ENCODE data around the gene RTN4RL2.
"Not testable (repeated sequence)": the region's sequence is repeated elsewhere in the genome, so short reads cannot be mapped to it uniquely, and the experiment has no call there.

The RTN4RL2 gene

DNA sequence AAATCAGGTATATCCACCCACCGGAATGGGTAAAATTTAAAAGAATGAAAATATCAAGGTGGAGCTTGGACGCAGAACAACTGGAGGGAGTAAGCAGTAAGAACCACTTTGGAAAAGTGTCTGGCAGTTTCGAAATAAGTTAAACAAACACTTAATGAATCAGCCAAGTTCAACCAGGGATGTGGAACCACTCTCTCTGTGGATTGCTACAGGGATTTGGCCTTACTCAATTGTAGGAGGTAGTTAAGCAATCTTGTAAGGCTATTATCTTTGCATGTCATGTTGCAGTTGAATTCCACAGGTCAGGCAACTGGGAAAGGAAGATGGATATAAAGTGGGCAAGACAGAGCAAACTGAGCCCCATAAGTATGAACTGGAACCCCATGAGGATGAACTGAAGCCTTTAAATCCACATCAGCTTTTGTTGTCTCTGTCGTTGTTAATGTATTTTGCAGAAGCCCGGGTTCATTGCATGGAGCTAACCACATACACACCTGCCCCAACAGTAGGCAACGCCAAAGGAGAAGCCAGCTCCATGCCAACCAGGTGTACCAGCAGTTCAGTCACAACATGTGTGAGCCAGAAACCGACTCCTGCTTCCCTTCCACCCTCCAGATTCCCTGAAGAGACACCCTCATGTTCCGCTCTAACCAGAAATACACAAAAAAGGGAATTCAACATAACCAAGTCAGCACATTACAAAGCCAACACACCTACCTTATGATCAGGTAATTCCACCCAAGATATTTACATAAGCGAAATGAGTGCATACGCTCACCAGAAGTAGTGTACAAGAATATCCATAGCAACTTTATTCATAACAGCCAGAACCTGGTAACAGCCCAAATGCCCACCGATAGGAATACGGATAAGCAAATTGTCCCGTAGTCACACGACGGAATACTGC is 25.4 kb upstream of the RTN4RL2 start:
- FAIRE-seq = no peak

DNA sequence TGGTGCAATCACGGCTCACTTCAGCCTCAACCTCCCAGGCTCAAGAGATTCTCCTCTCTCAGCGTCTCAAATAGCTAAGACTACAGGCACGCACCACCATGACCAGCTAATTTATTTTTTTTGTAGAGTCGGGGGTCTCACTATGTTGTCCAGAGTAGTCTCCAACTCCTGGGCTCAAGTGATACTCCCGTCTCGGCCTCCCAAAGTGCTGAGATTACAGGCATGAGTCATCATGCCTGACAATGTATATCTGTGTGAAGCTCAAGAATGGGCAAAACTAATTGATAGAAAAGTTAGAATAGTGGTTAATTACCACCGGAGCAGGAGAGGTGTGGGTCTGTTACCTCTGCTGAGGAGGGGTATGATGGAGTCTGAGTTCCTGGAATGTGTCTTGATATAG is 24.3 kb upstream of the RTN4RL2 start:
- no peak for FAIRE-seq

DNA sequence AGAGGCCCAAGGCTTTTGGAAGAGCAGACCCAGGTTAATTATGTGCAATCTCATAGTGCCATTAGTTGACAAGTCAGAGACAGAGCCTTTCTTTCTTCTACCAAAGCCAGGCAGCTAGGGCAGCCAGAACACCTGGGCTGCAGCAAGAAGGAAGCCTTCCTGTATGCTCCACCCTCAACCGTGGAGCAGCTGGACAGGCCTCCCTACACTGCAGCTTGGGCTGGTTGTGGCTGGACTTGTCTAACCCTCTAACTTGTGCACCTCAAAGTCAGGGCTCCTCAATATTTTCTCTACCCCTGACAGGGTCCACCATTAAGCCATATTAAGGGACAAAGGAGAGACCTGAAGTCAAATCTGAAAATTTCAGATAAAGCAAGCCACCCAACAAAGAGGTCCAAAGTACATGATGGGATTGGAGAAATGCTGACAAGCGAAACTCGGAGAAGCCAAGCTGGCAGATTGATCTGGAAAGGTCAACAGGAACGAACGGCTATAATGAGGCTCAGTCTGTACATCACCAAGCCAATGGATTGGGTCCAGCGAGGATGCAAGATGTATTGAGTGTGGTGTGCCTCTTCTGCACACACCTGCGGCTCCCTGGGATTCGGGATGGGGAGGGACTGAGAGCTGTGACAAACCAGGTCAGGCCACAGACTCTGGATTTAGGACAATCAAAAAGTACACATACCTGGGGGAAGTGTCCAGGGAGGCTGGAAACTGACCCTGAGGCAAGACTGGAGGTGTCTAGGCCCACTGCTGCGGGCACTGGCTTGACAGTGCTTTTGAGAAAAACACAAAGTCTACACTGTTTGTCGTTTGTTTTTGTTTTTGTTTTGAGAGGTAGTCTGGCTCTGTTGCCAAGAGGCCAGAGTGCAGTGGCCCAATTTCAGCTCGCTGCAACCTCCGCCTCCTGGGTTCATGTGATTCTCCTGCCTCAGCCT is 21.7 kb upstream of the RTN4RL2 start:
- FAIRE-seq = no peak

DNA sequence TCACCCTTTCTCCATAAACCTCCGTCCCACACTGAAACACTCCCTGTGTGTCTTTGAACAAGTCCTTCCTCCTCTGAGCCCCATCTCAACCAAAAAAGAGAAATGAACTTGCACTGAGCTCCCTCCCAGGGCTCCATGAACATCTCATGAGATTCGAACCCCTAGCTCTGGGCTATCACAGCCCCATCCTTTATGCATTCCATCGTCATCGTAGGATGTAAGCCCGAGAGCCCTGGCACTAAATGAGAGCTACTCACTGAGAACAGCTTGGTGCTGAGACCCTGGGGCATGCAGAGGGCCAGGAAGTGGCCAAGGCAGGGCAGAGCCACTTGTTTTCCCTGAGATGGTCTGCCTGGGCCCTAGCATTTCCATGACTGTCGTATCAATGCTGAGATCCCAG is 20.5 kb upstream of the RTN4RL2 start:
- no peak for FAIRE-seq

DNA sequence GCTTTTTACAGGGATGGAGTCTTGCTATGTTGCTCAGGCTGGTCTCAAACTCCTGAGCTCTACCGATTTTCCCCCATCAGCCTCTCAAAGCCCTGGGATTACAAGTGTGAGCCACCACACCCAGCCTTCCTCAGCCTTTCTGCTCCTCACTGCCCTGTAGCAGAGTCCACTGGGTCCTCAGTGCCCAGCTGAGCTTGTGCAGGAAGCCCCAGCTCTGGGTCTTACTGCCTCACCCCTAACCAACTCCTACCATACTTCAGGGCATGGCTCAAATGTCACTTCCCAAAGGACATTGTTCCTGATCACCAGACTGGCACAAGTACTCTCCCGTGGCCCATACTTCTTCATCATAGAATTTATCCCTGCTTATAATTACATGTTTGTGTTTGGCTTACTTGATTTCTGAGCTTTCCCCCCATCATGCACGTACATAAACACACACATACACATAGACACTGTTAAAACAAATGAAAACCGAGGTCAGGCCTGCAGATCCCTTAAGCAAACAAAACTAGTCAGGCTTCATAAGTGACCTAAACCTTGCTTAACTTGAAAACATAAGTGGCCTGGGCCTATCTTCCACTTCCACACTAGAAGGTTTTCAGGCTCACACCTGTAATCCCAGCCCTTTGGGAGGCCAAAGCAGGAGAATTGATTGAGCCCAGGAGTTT is 19.4 kb upstream of the RTN4RL2 start:
- no peak for FAIRE-seq

DNA sequence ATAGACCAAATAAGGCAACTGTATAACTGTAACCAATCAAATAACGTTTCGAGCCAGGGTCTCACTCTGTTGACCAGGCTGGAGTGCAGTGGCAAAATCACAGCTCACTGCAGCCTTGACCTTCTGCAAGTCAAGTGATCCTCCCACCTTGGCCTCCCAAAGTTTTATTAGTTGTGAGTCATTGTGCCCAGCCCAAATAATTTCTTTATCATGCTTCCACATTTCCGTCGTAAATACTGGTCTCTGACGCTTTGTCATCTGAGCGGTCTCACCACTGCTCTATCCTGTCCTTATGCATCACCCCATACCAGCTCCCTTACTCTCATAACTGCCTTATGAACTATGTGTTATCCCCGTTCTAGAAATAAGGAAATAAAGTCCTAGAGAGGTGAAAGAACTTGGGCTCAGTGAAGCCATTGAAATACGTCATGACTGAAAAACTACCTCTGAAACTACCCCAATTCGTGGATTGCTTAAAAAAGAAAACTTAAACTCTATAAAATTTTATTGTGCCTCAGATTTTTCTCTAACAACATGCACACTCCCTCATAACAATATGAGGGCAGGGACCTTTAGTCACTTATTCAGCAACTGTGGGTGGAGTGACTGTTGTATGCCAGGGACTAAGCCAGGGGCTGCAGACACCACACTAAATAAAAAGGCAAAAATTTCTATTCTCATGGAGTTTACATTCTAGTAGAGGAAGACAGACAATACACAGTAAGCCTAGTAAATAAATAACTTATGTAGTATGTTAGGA is 15.8 kb upstream of the RTN4RL2 start:
- FAIRE-seq = no peak

DNA sequence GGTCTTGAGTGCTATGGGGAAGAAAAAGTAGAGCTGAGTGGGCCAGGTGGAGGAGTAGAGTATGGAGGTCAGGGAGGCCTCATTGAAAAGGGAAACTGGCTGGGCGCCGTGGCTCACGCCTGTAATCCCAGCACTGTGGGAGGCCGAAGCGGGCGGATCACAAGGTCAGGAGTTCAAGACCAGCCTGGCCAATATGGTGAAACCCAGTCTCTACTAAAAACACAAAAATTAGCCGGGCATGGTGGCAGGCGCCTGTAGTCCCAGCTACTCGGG is 15.3 kb upstream of the RTN4RL2 start:
- not testable (repeated sequence) for FAIRE-seq

DNA sequence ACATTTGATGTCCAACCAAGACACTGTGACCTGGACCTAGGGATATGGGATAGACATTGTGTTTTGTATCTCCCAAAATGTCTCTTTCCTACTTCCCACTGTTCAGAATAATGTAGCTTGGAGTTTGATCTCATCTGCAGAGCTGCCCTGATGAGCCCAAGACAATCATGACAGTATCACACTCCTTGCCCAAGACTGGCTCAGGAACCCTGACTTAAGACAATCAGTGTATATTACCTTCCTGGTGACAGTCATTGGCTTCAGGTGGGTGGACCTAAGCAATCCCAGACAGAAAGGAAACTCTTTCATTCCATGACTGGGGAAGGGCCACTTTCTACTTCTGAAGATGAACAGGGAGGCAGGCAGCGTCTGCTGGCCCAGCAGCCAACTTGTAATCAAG is 14.3 kb upstream of the RTN4RL2 start:
- no peak for FAIRE-seq

DNA sequence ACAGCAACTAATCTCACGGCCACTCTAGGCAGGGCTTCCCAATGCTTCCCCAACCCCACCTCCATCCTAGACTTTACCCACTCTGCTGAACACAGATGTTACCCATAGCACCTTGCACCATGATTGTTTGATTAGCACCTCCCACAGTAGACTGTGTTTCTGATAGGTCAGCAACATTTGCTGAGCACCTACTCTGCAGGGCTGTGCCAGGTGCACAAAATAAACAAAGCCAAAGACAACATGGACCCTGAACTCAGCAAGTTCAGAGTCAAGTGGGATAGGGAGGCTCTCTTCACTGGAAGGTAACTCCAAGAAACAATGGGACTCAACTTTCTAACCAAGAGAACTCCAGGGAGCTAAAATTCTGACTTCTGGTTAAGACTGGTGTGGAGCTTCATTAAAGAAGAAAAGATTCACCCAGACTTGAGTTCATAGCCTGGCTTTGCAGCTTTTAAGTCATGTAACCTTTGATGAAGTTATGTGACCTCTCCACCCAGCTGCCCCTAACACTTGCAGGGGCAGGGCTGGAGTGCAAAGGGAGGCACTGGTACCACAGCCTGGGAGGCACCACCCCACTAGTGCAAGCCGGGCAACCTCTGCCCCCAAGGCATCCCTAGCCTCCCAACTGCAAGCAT is 6.7 kb upstream of the RTN4RL2 start:
- FAIRE-seq = no peak

DNA sequence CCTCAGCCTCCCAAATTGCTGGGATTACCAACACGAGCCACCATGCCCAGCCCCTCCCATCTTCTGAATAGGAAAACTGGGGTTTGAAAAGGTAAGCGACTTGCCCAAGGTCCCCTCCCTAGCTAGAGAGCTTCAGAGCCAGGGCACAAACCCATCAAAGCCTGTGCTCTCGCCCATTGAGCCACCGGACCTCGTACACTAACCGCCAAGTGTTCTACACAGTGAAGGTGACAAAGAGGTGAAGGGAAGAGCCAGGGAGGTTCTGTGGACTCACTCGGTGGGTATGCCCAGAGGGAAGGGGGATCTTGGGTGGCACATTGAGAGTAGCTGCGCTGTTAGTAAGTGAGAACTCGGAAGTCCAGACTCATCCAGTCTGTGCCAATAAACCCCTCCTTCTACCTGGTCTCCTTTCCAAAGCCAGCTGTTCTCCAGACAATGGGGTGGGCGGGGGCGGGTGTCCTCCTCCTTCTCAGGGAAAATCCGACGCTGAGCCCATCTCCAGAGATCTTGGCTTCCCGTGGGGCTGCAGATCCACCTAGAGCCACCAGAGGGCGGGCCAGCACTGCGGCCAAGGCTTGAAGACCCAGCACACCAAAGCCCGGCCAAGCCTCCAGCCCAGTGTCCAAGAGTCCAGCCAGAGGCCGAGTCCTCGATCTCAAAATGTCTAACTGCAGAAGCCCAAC is 3.2 kb upstream of the RTN4RL2 start:
- no peak for FAIRE-seq

DNA sequence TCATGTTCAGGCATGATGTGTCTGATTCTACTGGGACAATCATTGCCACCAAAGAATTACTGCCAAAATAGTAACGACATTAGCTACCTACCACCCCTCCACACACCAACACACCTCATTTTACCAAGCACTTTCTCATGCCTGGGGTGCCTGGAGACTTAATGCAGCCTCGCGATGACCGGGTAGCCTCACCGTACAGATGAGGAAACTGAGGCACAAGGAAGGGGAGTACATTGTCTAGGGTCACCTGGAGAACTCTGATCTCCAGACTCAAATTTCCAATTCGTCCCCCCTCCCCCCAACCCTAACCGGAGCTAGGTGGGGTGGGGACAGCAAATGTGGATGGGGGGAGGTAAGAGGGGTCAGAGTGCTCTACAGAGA is 2.7 kb upstream of the RTN4RL2 start:
- FAIRE-seq = no peak

DNA sequence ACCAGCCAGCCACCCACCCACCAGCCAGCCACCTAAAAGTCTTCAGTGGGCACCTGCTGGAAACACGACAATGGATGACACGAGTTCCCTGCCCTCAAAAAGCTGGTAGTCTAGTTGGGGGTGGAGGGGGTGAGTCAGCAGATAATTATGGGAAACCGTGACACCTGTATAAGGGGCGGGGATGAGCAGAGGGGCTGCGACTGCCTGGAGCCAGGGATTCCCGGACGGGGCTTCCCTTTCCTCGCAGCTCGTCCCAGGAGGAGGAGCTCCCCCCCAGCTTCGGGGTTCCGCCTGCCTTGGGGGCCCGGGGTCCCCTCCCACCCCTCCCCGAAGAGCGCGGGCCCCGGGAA is 2.3 kb upstream of the RTN4RL2 start:
- no peak for FAIRE-seq

DNA sequence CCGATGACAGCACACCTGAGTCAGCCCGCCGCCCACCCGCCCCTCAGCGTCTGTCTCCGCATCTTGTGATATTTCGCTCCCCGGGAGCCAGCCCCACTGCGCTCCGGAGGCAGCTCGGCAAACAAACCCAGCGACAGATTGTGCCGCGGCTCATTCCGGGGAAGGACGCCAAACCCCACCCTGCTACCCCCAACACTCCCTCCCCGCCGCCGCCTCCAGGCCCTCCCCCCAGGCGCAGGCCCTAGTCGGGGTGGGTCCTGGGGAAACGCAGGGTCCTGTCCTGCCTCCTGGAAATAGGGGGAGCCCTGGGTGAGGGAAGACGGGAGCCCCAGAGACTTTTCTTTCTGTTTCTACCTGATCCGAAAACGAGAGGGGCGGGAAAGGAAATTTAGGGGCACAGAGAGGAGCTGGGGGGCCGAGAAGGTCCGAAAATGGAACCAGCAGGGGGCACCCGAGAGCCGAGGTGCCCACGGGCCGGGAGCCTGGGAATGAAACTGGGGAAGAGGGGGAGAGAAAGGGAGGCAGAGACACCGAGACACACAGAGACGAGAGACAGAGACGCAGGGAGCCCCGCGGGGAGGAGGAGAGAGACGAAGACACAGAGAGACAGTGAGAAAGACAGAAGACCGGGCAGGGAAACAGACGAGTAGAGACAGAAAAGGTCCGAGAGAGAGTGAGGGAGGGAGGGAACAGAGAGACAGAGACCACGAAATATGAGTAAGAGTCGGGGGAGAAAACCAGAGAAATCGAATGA is 1.7 kb upstream of the RTN4RL2 start:
- no peak for FAIRE-seq

DNA sequence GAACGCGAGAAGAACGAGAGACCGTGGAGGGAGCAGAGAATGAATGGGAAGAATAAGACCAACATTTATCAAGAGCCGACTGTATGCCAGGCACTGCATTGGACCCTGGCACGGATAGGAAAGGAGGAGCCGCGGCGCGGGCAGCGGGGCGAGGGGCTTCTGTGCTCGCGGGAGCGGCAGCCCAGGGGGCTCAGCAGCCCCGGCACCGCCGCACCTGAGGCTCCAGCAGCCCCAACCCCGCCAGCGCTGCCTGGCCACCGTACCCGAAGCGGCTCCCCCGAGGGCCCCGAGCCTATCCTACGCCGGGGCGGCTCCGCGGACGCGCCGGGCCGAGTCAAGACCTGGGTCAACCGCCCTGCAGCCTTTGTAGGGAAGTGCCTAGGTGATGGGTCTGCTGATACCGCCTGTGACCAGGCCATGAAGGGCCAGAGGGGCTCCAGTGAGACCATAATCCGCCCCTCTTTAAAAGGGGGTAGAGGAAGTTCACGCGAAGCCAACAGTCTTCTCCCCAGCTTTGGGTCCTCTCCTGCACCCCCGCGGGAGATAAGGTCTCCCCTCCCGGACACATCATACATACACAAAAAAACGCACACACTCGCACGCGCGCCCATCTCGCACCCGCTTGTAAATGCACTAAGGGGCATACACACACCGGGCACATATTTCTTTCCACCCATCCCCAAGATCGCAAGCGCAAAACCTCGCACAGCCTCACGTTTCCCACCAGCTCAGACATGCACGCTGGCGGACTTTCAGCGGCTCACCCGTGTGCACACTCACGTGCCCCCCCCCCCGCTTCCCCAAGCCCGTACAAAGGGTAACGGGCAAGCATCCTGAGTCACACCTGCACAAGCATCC is 935 bp upstream of the RTN4RL2 start:
- FAIRE-seq = no peak

DNA sequence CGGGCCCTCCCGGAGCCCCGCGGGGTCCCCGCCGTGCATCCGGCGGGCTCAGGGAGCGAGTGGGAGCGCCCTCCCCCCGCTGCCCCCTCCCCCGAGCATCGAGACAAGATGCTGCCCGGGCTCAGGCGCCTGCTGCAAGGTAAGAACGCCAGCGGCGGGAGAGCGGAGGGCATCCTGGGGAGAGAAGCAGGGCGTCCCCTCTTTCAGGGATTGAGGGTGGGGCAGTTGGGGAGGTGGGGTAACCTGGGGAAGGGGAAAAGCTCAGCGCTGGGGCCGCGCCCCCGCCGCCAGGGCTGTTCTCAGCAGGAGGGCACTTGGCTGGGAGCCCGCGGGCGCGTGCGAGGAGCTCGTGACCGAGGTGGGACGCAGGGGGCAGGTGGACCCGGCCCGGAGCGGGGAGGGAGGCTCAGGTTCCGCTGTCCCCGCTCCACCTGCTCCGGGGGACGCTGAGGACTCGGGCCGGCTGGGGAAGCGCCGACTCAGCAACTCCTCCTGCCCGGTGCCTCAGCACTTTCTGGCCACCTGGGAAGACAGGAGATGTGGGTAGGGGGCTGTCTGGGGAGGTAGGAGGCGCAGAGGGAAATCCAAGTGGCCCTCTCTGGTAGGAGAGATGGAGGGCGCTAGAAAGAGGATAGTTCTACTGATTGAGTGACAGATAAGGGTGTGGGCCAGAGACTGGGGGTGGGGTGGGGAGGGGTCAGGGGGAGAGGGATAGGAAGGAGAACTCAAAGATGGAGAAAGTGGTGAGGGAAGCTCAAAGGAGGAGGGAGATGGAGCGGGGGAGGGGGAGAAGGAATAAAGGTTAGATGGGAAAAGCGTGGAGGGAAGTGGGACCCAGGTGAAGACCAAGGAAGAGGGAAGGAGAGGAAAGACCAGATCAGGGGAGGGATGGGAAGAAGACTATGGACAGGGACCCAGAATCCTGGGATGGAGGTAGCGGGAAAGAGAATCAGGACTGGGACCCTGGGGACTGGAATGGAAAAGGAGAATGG is 726 bp downstream of the RTN4RL2 start:
- no peak for FAIRE-seq

DNA sequence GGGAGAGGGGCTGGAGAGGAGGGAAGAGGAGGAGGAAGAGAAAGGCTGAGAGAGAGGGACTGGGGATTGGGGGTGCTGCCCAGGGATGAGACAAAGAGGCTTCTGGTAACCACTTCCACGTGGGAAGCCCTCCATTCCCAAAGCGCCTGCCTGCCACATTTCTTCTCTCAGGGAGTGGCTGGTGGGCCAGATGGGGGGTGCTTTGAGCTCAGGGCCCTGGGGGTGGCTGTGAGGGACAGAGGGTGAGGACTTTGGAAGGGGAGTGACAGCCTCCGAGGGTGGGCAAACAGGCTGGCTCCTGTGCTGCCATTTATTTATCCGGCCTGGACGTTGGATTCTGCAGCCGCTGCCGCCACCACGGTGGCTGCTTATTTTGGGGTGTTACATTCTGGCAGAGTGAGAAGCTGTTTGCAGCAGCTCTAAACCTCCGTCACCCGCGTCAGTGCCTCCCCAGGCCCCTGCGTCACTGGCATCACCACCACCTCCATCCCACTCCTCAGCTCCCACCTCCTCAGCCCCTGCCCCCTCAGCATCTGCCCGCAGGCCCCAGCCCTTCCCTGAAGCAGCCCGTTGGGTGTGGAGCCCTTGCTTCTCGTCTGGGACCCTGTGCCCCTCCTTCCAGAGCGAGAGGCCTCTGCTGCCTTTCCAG is 1.6 kb downstream of the RTN4RL2 start:
- FAIRE-seq = no peak

DNA sequence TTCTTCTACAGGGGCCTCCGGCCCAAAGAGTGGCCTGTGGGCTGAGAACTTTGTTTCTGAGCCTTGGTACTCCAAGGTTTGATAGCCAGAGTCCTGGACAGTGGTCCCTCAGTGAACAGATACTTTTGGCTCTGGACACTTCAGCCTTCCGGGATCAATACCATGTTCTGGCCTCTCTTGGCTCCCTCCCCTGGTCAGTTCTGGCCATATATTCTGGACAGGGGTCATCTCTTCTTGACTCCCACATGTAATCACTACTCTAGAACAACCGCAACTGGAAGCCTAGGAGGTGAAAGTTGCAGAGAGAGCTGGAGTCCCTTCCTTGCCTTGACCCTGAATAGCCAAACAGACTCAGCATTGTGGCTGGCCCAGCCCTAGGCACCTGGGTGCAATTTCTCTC is 2.3 kb downstream of the RTN4RL2 start:
- no peak for FAIRE-seq
